Upper lobe of right lung (tissue), 1 donor: ENCODE measurements around the gene PARS2. TPM values are rescaled to one million over a fixed set of nuclear protein-coding genes. Genes with fewer than 3 reads are reported as not detected.

Source experiments
- ATAC-seq: fragments of 200-7000 bp; cut with Tn5 transposase; one replicate; pipeline ENCODE4 v1.9.1; 2020; ENCODE audit warnings: mild to moderate bottlenecking, moderate library complexity
- DNase-seq: peaks from one replicate; pipeline ENCODE4 v3.0.0-alpha.2; 2020
- H3K27ac ChIP-seq: fragments of 200-600 bp; one replicate; pipeline ENCODE4 v1.8.0; 2022
- H3K27me3 ChIP-seq: fragments of 200-600 bp; one replicate; pipeline ENCODE4 v1.8.0; 2022; ENCODE audit warnings: mild to moderate bottlenecking
- H3K36me3 ChIP-seq: fragments of 200-600 bp; one replicate; pipeline ENCODE4 v1.8.0; 2022
- H3K4me1 ChIP-seq: fragments of 200-600 bp; one replicate; pipeline ENCODE4 v1.8.0; 2022
- H3K4me3 ChIP-seq: fragments of 200-600 bp; one replicate; pipeline ENCODE4 v1.8.0; 2022; ENCODE audit warnings: mild to moderate bottlenecking
- H3K9me3 ChIP-seq: fragments of 200-600 bp; one replicate; pipeline ENCODE4 v1.8.0; 2022
- CTCF ChIP-seq: fragments of 200-600 bp; IDR thresholded peaks from one replicate; pipeline ENCODE4 v1.8.0; 2022; ENCODE audit warnings: antibody characterized with exemption
- intact Hi-C: fragments of 100-400 bp; cut with DNase I; formaldehyde crosslinking; loops from one replicate; pipeline ENCODE4 v1.11.0; 2022
- total RNA-seq: library from RNA; stranded (reverse); fragmentation: NEBNext Ultra II Directional; extraction: Animal tissue kit (Norgen Biotek cat#: 25700); gene quantifications from one replicate; pipeline ENCODE4 v1.2.1, GENCODE V29; 2021
- donor health status: DM: no; HTN: yes; CAD: no; lungs with severe emphysema.

The PARS2 gene
- total RNA-seq, 1 donor from 2014 or later = 3.5 TPM

- no peak overlapping the region for H3K4me3 ChIP-seq
- H3K4me1 ChIP-seq = no peaks in the 10 kb centered on the region
- peaks cover 49% of the 10 kb centered on the region for H3K36me3 ChIP-seq
- TF ChIP-seq CTCF = no peak
- DNase-seq (no peak), ATAC-seq (no peak)
- H3K27me3 ChIP-seq = no peaks in the 10 kb centered on the region
- intact Hi-C loops = no loop called here
- H3K27ac ChIP-seq = no peak overlapping the region
- H3K9me3 ChIP-seq = no peaks in the 10 kb centered on the region
Measured at GRCh38 chr1:54743416-54744226, 20.7 kb downstream of the PARS2 start.

- DNase-seq (no peak), ATAC-seq (no peak)
- peaks cover 63% of the 10 kb centered on the region for H3K36me3 ChIP-seq
- no peak for TF ChIP-seq CTCF
- H3K4me1 ChIP-seq = no peaks in the 10 kb centered on the region
- H3K9me3 ChIP-seq = no peaks in the 10 kb centered on the region
- intact Hi-C loops = no loop called here
- no peak overlapping the region for H3K27ac ChIP-seq
- H3K27me3 ChIP-seq = no peaks in the 10 kb centered on the region
- H3K4me3 ChIP-seq = no peak overlapping the region
Measured at GRCh38 chr1:54742282-54742681, 22.0 kb downstream of the PARS2 start.

- no peak overlapping the region for H3K4me3 ChIP-seq
- H3K27ac ChIP-seq = no peak overlapping the region
- H3K27me3 ChIP-seq = no peaks in the 10 kb centered on the region
- no peak for TF ChIP-seq CTCF
- H3K36me3 ChIP-seq = peaks cover 70% of the 10 kb centered on the region
- no peaks in the 10 kb centered on the region for H3K9me3 ChIP-seq
- ATAC-seq (no peak), DNase-seq (no peak)
- intact Hi-C loops = no loop called here
- H3K4me1 ChIP-seq = no peaks in the 10 kb centered on the region
Measured at GRCh38 chr1:54741531-54741930, 22.8 kb downstream of the PARS2 start.

GRCh38 chr1:54738244-54738643 is 26.1 kb downstream of the PARS2 start:
- no peak for TF ChIP-seq CTCF
- Histone ChIP-seq H3K4me3 (no peak overlapping the region), H3K27me3 (no peaks in the 10 kb centered on the region), H3K27ac (no peak overlapping the region), H3K9me3 (no peaks in the 10 kb centered on the region), H3K4me1 (no peaks in the 10 kb centered on the region), H3K36me3 (peaks cover 95% of the 10 kb centered on the region)
- no peak for ATAC-seq
- intact Hi-C loops = no loop called here
- no peak for DNase-seq

- H3K4me1 ChIP-seq = no peaks in the 10 kb centered on the region
- H3K4me3 ChIP-seq = no peak overlapping the region
- H3K36me3 ChIP-seq = peaks cover 94% of the 10 kb centered on the region
- DNase-seq (no peak), ATAC-seq (no peak)
- no peaks in the 10 kb centered on the region for H3K9me3 ChIP-seq
- no peaks in the 10 kb centered on the region for H3K27me3 ChIP-seq
- no peak for TF ChIP-seq CTCF
- intact Hi-C loops = no loop called here
- no peak overlapping the region for H3K27ac ChIP-seq
Measured at GRCh38 chr1:54736685-54737084, 27.6 kb downstream of the PARS2 start.
